ENCODE measurements around the gene STAT3. TPM values are rescaled to one million over a fixed set of nuclear protein-coding genes. Genes with fewer than 3 reads are reported as not detected.

STAT3 gene
- total and polyA plus RNA-seq, 2 donors (not counting 3 experiments of a cell fraction or from before 2014, with no cell fraction given) = 59.1 to 124 TPM

DNA sequence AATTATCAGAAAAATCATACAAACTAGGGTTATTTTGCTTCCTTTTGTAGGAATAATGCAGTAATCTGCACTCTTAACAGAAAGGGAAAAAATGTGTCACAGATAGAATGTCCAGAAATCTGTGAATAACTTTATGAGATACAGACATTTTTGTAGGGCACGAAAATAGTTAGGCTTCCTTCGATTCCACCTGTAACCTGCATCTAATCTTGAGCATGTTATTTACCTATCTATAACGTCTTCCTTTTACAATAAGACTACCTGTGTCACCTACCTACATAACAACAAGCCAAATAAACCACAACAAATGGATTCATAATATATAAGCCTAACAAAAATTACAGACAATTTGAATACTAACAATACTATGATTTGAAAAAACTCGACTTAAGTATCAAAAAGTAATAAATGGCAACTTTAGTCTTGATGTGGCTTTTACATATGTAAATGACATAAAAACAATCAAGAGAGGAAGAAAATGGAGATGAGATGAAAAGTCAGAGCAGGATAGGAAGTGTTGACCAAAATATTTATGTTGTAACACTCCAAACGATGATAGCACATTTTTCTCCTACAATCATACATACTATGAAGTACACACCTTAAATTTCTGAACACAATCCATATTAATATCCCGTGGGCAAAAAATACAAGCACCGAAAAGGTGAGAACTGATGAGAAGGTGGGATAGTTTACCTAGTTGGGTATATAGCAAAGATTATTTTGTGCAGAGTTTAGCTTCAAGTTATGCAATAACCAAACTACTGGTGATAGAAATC lies 114.6 kb downstream of the STAT3 start:
- intact Hi-C loops (cut with micrococcal nuclease) = loop anchor here (2.0 to 10.0 kb wide), 2 partner anchors 21 to 139 kb away; no protein-coding TSS in a partner anchor

More for the DNA sequence above, 114.6 kb downstream of the STAT3 start:
- no peak overlapping the region for H2AFZ ChIP-seq (ENCODE audit: low read depth, low read length)
- no peaks in the 10 kb centered on the region for H3K27me3 ChIP-seq (ENCODE audit: control insufficient read depth in 2 of 2, insufficient read depth in 2 of 2, low read length in 2 of 2)
- H3K4me3 ChIP-seq (replicated peaks in 1 of 3; ENCODE audit: insufficient read depth in 1 of 3, low read depth in 1 of 3, low read length in 3 of 3) = no peak overlapping the region
- no peaks in the 10 kb centered on the region for H3K36me3 ChIP-seq (ENCODE audit: control insufficient read depth in 2 of 2, extremely low read depth in 1 of 2, insufficient read depth in 2 of 2, low read length in 2 of 2)
- no peak overlapping the region for H3K9ac ChIP-seq (replicated peaks; ENCODE audit: extremely low read depth, insufficient read depth, low read length)
- ChIA-PET CTCF (interaction anchor here (0.6 to 2.7 kb wide), 6 partner anchors 12 to 244 kb away, joined by 3 to 35 read pairs (median 4); partner anchors contain the start of gene HCRT), POLR2A (no interaction called here)
- FAIRE-seq (no peak), DNase-seq (ENCODE audit: low read depth, low spot score) (no peak)
- no peak for TF ChIP-seq MYC (IDR thresholded peaks at IDR 0.05; ENCODE audit: low read depth, low read length)
- TF ChIP-seq FOS (IDR thresholded peaks at IDR 0.05; ENCODE audit: borderline replicate concordance, insufficient read depth, low read length) = no peak
- TF ChIP-seq, protein P1, sequence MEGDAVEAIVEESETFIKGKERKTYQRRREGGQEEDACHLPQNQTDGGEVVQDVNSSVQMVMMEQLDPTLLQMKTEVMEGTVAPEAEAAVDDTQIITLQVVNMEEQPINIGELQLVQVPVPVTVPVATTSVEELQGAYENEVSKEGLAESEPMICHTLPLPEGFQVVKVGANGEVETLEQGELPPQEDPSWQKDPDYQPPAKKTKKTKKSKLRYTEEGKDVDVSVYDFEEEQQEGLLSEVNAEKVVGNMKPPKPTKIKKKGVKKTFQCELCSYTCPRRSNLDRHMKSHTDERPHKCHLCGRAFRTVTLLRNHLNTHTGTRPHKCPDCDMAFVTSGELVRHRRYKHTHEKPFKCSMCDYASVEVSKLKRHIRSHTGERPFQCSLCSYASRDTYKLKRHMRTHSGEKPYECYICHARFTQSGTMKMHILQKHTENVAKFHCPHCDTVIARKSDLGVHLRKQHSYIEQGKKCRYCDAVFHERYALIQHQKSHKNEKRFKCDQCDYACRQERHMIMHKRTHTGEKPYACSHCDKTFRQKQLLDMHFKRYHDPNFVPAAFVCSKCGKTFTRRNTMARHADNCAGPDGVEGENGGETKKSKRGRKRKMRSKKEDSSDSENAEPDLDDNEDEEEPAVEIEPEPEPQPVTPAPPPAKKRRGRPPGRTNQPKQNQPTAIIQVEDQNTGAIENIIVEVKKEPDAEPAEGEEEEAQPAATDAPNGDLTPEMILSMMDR (IDR thresholded peaks at IDR 0.05; ENCODE audit: extremely low read depth in 1 of 2, insufficient read depth in 1 of 2, low read depth in 1 of 2, low read length in 2 of 2) = no peak
- no peak for TF ChIP-seq POLR2AphosphoS5 (IDR thresholded peaks at IDR 0.05; ENCODE audit: insufficient read depth, low read depth, low read length)
- TF ChIP-seq, protein P2, sequence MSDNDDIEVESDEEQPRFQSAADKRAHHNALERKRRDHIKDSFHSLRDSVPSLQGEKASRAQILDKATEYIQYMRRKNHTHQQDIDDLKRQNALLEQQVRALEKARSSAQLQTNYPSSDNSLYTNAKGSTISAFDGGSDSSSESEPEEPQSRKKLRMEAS (IDR thresholded peaks at IDR 0.05; ENCODE audit: insufficient read depth, insufficient read length) = no peak
- no peak for TF ChIP-seq EZH2 (IDR thresholded peaks at IDR 0.05; ENCODE audit: borderline replicate concordance, low read depth, low read length, severe bottlenecking)
- TF ChIP-seq JUN (IDR thresholded peaks at IDR 0.05; ENCODE audit: borderline replicate concordance, insufficient read depth, insufficient read length, low read depth) = no peak
- TF ChIP-seq POLR2A (IDR thresholded peaks at IDR 0.05; ENCODE audit: low read depth, low read length) = no peak
- TF ChIP-seq GATA2 (IDR thresholded peaks at IDR 0.05; ENCODE audit: insufficient read depth, insufficient read length, low read depth, low read length) = no peak
- no peaks in the 10 kb centered on the region for H3K9me3 ChIP-seq (replicated peaks; ENCODE audit: control insufficient read depth, insufficient read depth, low read length)
- H3K4me2 ChIP-seq (ENCODE audit: insufficient read depth, low read length) = no peak overlapping the region
- no TSS peak for BruUV-seq (replicated peaks)
- H3K9me1 ChIP-seq (replicated peaks; ENCODE audit: control insufficient read depth, extremely low read depth, insufficient read depth, low read length) = no peaks in the 10 kb centered on the region
- peaks cover 64% of the 10 kb centered on the region for H3K79me2 ChIP-seq (ENCODE audit: control insufficient read depth, insufficient read depth, low read length)
- no peaks in the 10 kb centered on the region for H4K20me1 ChIP-seq (replicated peaks; ENCODE audit: control insufficient read depth, extremely low read depth, insufficient read depth, low read length)
- dilution Hi-C loops (cut with MboI; ENCODE audit: extremely low pct_ligation_motif_present, low sequenced_read_pairs) = no loop called here
- peaks cover 16% of the 10 kb centered on the region for H3K4me1 ChIP-seq (ENCODE audit: control insufficient read depth, extremely low read depth, insufficient read depth, low read length)
- no peak overlapping the region for H3K27ac ChIP-seq (ENCODE audit: insufficient read depth, low read depth, low read length)
